GM21619 (cell line): ENCODE measurements around the gene CD63.

ENCODE experiments used
- ATAC-seq: cut with Tn5 transposase; IDR thresholded peaks from one replicate; pipeline ENCODE4 v1.9.1; 2021; ENCODE audit not compliant: unreplicated experiment

CD63 gene

DNA sequence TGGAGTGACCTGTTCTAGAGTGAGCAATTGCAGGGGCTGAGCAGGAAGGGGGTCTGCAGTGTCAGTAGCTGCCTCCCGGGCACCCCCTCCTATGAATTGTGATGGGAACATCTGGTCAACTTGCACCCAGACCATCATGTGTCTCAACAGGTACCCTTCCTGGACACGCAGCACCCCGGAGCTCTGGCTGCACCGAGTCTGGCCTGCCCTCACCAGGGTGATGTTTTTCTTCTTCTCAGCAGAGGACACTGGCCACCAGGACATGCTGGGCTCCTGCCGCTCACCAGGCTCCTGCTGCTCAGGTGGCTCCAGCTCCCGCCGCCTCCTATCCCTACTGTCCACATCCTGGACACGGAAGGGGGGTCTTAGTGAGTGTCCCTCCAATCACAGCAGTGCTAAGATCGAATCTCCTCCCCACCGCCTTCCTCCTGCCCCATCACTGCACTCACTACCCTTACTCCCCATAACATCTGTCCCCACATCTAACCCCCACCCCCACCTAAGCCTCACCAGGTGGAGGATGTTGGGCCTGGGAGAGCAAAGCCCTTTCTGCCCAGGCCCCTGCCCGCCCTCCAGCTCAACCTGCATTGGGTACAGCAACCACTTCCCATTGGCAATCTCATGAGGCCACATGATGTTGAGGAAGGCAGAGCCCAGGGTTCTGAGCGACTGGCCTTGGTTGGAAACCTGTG lies 36.0 kb downstream of the CD63 start:
- ATAC-seq: no peak

GRCh38 chr12:55688716-55689655 lies 39.8 kb downstream of the CD63 start:
- ATAC-seq: no peak

DNA sequence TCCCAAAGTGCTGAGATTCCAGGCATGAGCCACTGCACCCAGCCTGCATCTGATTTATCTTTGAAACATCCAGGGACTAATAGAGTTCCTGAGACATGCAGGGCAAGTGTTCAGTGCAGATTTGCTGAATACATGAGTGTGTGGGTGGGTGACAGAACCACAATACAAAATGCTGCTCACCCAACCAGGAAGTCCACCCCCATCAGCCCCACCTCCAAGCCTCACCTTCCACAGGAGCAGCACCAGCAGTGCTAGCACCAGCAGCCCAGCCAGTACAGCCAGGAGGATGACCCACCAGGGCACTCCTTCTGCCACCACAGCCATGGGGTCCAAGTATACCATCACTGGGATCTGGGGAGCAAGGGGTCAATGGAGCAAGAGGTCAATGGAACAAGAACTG lies 41.1 kb downstream of the CD63 start:
- no peak for ATAC-seq

- ATAC-seq: no peak
These were observed 42.3 kb downstream of the CD63 start for GRCh38 chr12:55686366-55687010.

- no peak for ATAC-seq
These were observed 43.1 kb downstream of the CD63 start for GRCh38 chr12:55685671-55686070.

- ATAC-seq: no peak
These were observed 43.9 kb downstream of the CD63 start for GRCh38 chr12:55684761-55685370.

DNA sequence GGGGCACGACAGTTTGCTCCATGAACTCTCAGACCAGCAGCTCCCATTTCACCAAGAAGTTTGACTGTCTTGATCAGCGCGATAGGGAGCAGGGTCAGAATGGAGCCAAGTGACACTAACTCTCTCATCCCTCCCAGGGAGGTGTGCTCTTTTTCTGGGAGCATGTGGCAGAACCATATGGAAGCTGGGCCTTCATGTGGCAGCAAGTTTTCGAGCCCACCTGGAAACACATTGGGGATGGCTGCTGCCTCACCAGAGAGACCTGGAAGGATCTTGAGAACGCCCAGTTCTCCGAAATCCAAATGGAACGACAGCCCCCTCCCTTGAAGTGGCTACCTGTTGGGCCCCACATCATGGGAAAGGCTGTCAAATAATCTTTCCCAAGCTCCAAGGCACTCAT lies 45.1 kb downstream of the CD63 start:
- ATAC-seq: no peak

GRCh38 chr12:55682087-55682796 lies 46.6 kb downstream of the CD63 start:
- no peak for ATAC-seq

DNA sequence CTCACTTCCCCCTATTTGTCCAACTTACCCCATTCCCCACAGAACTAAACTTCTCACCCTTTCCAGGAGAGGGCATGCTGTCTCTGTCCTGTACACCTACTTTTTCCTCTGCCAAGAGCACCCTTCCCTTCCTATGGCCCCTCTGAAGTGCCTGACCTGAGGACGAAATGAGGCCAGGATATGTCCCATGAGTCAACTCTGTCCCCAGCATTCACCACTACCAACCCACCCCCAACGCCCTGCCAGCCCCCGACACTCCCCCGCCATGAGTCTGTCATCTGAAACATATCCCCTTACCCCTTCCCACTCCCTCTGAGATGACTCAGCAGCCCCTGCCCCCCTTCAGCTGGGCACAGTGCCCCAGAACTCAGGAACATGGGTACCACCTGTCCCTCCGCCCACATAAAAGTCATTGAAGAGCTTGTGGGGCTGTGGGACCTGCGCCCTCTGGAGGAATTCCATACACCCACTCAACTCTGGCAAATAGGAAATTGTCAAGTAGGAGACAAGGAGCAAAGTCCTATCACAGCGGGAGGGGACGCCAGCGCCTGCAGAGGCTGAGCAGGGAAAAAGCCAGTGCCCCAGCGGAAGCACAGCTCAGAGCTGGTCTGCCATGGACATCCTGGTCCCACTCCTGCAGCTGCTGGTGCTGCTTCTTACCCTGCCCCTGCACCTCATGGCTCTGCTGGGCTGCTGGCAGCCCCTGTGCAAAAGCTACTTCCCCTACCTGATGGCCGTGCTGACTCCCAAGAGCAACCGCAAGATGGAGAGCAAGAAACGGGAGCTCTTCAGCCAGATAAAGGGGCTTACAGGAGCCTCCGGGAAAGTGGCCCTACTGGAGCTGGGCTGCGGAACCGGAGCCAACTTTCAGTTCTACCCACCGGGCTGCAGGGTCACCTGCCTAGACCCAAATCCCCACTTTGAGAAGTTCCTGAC lies 47.4 kb downstream of the CD63 start:
- ATAC-seq: no peak

- no peak for ATAC-seq
These were observed 49.1 kb downstream of the CD63 start for GRCh38 chr12:55679691-55680090.

DNA sequence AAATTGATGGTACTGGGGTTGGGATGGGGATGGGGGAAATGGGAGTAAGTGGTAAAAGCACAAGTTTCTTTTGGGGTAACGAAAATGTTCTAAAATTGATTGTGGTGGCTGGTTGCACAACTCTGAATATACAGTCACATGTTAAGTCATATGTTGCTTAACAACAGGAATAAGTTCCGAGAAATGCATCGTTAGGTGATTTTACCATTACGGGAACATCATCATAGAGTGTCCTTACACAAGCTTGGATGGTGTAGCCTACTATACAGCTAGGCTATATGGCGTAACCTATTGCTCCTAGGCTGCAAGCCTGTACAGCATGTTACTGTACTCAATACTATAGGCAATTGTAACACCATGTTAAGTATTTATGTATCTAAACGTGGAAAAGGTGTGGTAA lies 52.1 kb downstream of the CD63 start:
- no peak for ATAC-seq

DNA sequence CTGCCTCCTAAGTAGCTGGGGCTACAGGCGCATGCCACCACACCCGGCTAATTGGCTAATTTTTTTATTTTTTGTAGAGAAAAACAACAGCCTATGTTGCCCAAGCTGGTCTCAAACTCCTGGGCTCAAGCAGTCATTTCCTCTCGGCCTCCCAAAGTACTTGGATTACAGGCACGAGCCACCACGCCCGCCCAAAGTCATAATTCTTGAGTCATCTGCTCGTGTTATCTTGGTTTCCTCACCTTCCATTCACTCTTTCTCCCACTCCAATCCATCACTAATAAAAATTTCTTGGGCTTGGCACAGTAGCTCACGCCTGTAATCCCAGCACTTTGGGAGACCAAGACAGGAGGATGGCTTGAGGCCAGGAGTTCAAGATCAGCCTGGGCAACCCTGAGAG lies 53.1 kb downstream of the CD63 start:
- no peak for ATAC-seq
